Measurements from ENCODE around the gene MEPCE. TPM values are rescaled to one million over a fixed set of nuclear protein-coding genes. Genes with fewer than 3 reads are reported as not detected.

The MEPCE gene
- total and polyA plus RNA-seq, 9 of the 15 experiments (the other 6 are each of a cell fraction or from before 2014, with no cell fraction given) = 10.9 to 76.3 (median 44.1) TPM

GRCh38 chr7:100402241-100402640 lies 27.4 kb upstream of the MEPCE start:
- FAIRE-seq (no peak), DNase-seq (ENCODE audit: extremely low read depth in 1 of 4, low spot score in 3 of 4) (no peak), ATAC-seq (no peak)
- Histone ChIP-seq H4K20me1 (replicated peaks; ENCODE audit: control insufficient read depth, insufficient read depth, low read length) (no peaks in the 10 kb centered on the region), H3K27ac (ENCODE audit: extremely low read depth, low read depth, low read length) (no peak overlapping the region), H3K9me1 (ENCODE audit: control insufficient read depth, insufficient read depth, low read length) (no peaks in the 10 kb centered on the region), H3K4me1 (replicated peaks in 1 of 2; ENCODE audit: control insufficient read depth in 2 of 2, insufficient read depth in 2 of 2, low read length in 2 of 2) (peaks cover 4 to 14% of the 10 kb centered on the region in 2 experiments; a peak in 2 of 5 replicates), H3K27me3 (ENCODE audit: control insufficient read depth in 2 of 2, insufficient read depth in 2 of 2, low read length in 2 of 2) (peaks cover 13 to 17% of the 10 kb centered on the region in 2 experiments), H3K9ac (ENCODE audit: insufficient read depth in 1 of 2, low read depth in 2 of 2, low read length in 2 of 2) (no peak overlapping the region), H3K4me2 (ENCODE audit: insufficient read depth, low read length) (no peak overlapping the region), H2AFZ (ENCODE audit: low read depth, low read length) (no peak overlapping the region), H3K36me3 (ENCODE audit: control insufficient read depth, insufficient read depth, low read length) (no peaks in the 10 kb centered on the region), H3K4me3 (no peak overlapping the region), H3K9me3 (replicated peaks; ENCODE audit: control insufficient read depth, insufficient read depth, low read depth, low read length) (no peaks in the 10 kb centered on the region), H3K79me2 (ENCODE audit: control insufficient read depth, insufficient read depth, low read length) (no peaks in the 10 kb centered on the region)
- TF ChIP-seq ZNF785 (CRISPR knock-in tag; IDR thresholded peaks at IDR 0.05) = no peak
- no peak for TF ChIP-seq CSDE1 (IDR thresholded peaks at IDR 0.05)
- no peak for TF ChIP-seq ZNF398 (CRISPR knock-in tag; IDR thresholded peaks at IDR 0.05)
- no peak for TF ChIP-seq ZBTB2 (IDR thresholded peaks at IDR 0.05)
- TF ChIP-seq ZNF41 (CRISPR knock-in tag; conservative IDR thresholded peaks at IDR 0.05) = no peak
- TF ChIP-seq SMARCC2 (IDR thresholded peaks at IDR 0.05; ENCODE audit: low read depth) = no peak
- TF ChIP-seq DEAF1 (CRISPR knock-in tag; IDR thresholded peaks at IDR 0.05) = no peak
- no peak for TF ChIP-seq ETS2 (tag; IDR thresholded peaks at IDR 0.05; ENCODE audit: borderline replicate concordance, poor library complexity, severe bottlenecking)
- no peak for TF ChIP-seq CCNT2 (IDR thresholded peaks at IDR 0.05; ENCODE audit: borderline replicate concordance, extremely low read depth, insufficient read length, low read depth, low read length)
- no peak for TF ChIP-seq ADNP (tag; IDR thresholded peaks at IDR 0.05)
- TF ChIP-seq MED1 (CRISPR knock-in tag; IDR thresholded peaks at IDR 0.05; ENCODE audit: borderline replicate concordance) = no peak
- in situ Hi-C loops (cut with MboI) = no loop called here
- intact Hi-C loops (cut with micrococcal nuclease) = loop anchor here (10.0 kb wide), 1 partner anchor 323 kb away; the partner anchor contains the start of gene EPO
- 33% methylated on average over 2 of the region's 2 CpGs for WGBS (ENCODE audit: insufficient coverage, low coverage, missing lambda C conversion rate)
- no TSS peak for BruUV-seq (replicated peaks)
- POLR2A ChIA-PET = interaction anchor here (1.3 to 1.4 kb wide), 2 partner anchors 10 kb away, joined by 3 to 4 read pairs; no protein-coding TSS in a partner anchor
- CTCF ChIA-PET (ENCODE audit: low intra/inter-chr PET ratio) = interaction anchor here (3.5 kb wide), 1 partner anchor 81 kb away, joined by 23 read pairs; the partner anchor contains the start of gene NYAP1
